ENCODE measurements around the gene P2RX7. TPM values are rescaled to one million over a fixed set of nuclear protein-coding genes. Genes with fewer than 3 reads are reported as not detected.

Gene P2RX7
- total RNA-seq, 3 donors from 2014 or later: 1.0 to 10.9 (median 1.4) TPM

- no peaks in the 10 kb centered on the region for H3K9me3 ChIP-seq
- H3K4me3 ChIP-seq: no peak overlapping the region
- DNase-seq (no peak), ATAC-seq (no peak)
- TF ChIP-seq CTCF (IDR thresholded peaks at IDR 0.05): no peak
- intact Hi-C loops (cut with DNase I, micrococcal nuclease): no loop called here
- no peaks in the 10 kb centered on the region for H3K36me3 ChIP-seq (ENCODE audit: low read depth)
- H3K4me1 ChIP-seq (ENCODE audit: low read depth): peaks cover 17% of the 10 kb centered on the region
These were observed 1.8 kb upstream of the P2RX7 start for GRCh38 chr12:121130866-121131373.

- no peak for ATAC-seq
- intact Hi-C loops (cut with DNase I, micrococcal nuclease): no loop called here
These were observed 735 bp upstream of the P2RX7 start for GRCh38 chr12:121131941-121132341.

GRCh38 chr12:121133838-121134237, 1.2 kb downstream of the P2RX7 start:
- intact Hi-C loops (cut with DNase I, micrococcal nuclease): no loop called here
- peaks cover 17% of the 10 kb centered on the region for H3K4me1 ChIP-seq (ENCODE audit: low read depth)
- TF ChIP-seq CTCF (IDR thresholded peaks at IDR 0.05): no peak
- no peak overlapping the region for H3K4me3 ChIP-seq
- no peaks in the 10 kb centered on the region for H3K9me3 ChIP-seq
- no peaks in the 10 kb centered on the region for H3K36me3 ChIP-seq (ENCODE audit: low read depth)
- no peak for DNase-seq
- ATAC-seq: no peak

More at GRCh38 chr12:121131941-121132341, 735 bp upstream of the P2RX7 start:
- no peak for TF ChIP-seq CTCF (IDR thresholded peaks at IDR 0.05)
- Histone ChIP-seq H3K36me3 (ENCODE audit: low read depth) (no peaks in the 10 kb centered on the region), H3K4me3 (no peak overlapping the region), H3K4me1 (ENCODE audit: low read depth) (peaks cover 17% of the 10 kb centered on the region), H3K9me3 (no peaks in the 10 kb centered on the region)
- DNase-seq: no peak

GRCh38 chr12:121135320-121135719, 2.6 kb downstream of the P2RX7 start:
- no peak for DNase-seq
- H3K9me3 ChIP-seq: no peaks in the 10 kb centered on the region
- no peaks in the 10 kb centered on the region for H3K36me3 ChIP-seq (ENCODE audit: low read depth)
- no peak for ATAC-seq
- intact Hi-C loops (cut with DNase I, micrococcal nuclease): no loop called here
- H3K4me1 ChIP-seq (ENCODE audit: low read depth): peaks cover 17% of the 10 kb centered on the region
- H3K4me3 ChIP-seq: no peak overlapping the region
- TF ChIP-seq CTCF (IDR thresholded peaks at IDR 0.05): no peak

- no peak for ATAC-seq
- intact Hi-C loops (cut with DNase I, micrococcal nuclease): no loop called here
- no peaks in the 10 kb centered on the region for H3K9me3 ChIP-seq
- H3K4me1 ChIP-seq (ENCODE audit: low read depth): peaks cover 16% of the 10 kb centered on the region
- H3K36me3 ChIP-seq (ENCODE audit: low read depth): no peaks in the 10 kb centered on the region
- H3K4me3 ChIP-seq: no peak overlapping the region
- no peak for DNase-seq
- TF ChIP-seq CTCF (IDR thresholded peaks at IDR 0.05): no peak
These were observed 4.8 kb downstream of the P2RX7 start for GRCh38 chr12:121137512-121137911.

GRCh38 chr12:121138284-121138683, 5.6 kb downstream of the P2RX7 start:
- Histone ChIP-seq H3K4me1 (ENCODE audit: low read depth) (peaks cover 9% of the 10 kb centered on the region), H3K4me3 (no peak overlapping the region), H3K9me3 (no peaks in the 10 kb centered on the region), H3K36me3 (ENCODE audit: low read depth) (no peaks in the 10 kb centered on the region)
- no peak for DNase-seq
- ATAC-seq: no peak
- TF ChIP-seq CTCF (IDR thresholded peaks at IDR 0.05): no peak
- intact Hi-C loops (cut with DNase I, micrococcal nuclease): no loop called here
